Stimulated activated CD8-positive, alpha-beta memory T cell treated with anti-CD3 and anti-CD28 coated beads, Interleukin-7, amount 100 ng/mL, for 24 hours (primary cell): ENCODE results near the gene ACSL3.

ENCODE experiments used
- DNase-seq: peaks from one replicate; pipeline ENCODE4 v3.0.0-alpha.2; 2020; ENCODE audit warnings: low read depth

ACSL3 gene

GRCh38 chr2:222879604-222879933 is 18.7 kb downstream of the ACSL3 start:
- DNase-seq: no peak

DNA sequence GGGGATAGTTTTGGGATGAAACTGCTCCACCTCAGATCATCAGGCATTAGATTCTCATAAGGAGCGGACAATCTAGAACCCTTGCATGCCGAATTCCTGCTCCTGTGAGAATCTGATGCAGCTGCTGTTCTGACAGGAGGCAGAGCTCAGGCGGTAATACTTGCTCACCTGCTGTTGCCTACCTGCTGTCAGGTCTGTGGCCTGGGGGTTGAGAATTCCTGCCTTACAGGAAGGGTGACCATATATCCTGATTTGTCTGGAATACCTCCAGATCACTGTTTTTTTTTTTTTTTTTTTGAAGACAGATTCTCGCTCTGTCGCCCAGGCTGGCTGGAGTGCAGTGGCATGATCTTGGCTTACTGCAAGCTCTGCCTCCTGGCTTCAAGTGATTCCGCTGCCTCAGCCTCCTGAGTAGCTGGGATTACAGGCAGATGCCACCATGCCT is 21.7 kb downstream of the ACSL3 start:
- DNase-seq: no peak

- no peak for DNase-seq
Measured at GRCh38 chr2:222883420-222883819, 22.6 kb downstream of the ACSL3 start.

DNA sequence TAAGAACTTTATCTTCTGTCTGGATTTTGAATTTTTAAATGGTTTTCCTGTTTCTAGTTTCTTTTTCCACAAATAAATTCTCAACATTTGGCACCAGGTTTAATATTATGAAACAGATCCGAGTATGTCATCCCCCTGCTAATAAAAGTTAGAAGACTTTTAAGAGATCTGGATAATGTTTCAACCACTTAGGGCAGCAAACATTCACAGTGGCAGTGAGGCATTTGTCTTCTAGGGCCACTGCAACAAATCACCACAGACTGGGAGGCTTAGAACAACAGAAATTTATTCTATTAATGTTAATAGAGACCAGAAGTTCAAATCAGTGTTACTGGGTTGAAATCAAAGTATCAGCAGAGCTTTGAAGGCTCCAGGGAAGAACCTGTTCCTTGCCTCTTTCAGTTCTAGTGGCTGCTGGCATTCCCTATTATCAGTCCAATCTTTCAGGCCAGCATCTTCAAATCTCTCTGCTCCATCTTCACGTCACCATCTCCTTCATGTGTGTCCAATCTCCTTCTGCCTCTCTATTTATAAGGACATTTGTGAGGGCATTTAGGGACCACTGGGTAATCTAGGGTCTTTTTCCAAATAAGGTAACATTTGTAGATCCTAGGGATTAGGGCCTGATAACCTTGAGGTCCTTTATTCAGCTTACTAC is 23.4 kb downstream of the ACSL3 start:
- DNase-seq: no peak

- no peak for DNase-seq
Measured at GRCh38 chr2:222884805-222885424, 24.1 kb downstream of the ACSL3 start.

DNA sequence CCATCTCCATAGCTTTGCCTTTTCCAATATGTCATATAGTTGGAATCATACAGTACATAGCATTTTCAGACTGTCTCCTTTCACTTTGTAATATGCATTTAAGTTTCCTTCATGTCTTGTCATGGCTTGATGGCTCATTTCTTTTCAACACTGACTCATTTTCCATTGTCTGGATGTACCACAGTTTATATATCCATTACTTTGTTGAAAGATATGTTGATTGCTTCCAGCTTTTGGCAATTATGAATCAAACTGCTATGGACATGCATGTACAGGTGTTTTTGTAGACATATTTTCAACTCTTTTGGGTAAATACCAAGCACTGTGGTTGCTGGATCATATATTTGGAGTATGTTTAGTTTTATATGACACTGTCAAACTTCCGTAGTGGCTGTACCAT is 26.3 kb downstream of the ACSL3 start:
- no peak for DNase-seq

DNA sequence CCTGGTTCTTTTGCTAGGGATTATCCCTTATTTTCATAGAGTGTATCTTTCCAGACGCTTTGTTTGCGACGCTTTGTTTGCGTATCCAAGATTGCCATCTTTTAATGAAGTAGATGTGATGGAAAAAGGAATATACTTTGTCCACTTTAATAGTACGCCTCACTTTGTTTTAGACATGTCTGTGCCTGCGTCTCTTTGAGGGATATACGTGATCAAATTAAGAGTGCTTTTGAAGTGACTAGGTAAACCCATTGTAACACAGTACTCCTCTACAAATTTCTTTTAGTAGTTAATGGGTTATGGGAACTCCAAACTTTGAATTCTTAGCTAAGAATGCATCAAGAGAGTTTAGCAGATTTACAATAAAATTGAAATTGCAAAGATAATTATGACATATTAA is 27.9 kb downstream of the ACSL3 start:
- DNase-seq: no peak

DNA sequence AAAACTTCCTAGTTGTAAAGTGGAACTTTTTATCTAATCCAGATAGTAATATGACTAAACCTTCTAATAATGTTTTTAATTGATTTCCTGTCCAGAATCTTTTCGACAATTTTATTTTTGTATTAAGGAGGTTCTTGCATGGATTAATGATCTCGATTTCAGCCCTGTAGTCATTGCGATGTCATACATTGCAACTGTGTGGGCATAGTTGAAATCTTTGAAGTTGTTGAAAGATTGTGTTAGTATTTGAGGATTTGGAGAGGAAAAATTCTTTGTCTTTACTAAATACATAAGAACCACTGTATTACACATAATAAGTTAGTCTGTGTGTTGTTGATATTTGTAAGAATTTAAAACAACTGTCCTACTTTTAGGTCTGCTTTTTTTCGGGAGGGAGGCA is 31.1 kb downstream of the ACSL3 start:
- DNase-seq: no peak

DNA sequence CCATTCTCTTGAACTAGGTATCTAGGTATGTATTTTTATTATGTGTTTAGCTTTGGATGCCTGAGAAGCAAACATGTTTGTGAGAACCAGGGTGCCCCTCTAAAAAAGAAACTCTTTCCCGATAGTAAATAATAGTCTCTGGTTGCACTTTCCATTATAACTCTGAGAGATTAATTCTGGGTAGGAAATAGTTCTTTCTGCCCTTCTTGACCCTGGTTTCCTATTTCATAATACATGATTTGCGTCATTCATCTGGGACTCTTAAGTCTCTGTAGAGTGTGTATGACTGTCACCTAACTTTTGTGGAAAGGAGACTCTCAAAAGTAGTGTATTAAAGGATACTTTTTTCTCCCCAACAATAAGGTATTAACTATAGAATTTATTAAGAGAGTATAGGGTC is 31.5 kb downstream of the ACSL3 start:
- no peak for DNase-seq

DNA sequence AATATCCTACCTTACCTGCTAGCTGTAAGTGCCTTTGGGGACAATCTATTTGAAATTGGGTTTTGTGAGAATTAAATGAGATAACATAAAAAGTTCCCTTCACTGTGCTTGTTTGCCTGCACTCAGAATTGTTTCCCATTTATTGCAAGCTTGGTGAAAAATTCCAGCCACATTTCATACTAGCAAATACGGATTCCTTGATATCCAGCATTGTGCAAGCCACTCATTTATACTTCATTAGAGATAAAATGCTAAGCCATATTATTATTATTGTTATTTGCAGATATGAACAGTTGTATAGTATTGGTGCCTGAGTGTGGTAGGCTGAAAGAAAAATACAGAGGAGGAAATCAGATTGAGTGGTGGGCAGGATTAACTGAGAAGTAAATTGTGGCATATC is 31.9 kb downstream of the ACSL3 start:
- no peak for DNase-seq

DNA sequence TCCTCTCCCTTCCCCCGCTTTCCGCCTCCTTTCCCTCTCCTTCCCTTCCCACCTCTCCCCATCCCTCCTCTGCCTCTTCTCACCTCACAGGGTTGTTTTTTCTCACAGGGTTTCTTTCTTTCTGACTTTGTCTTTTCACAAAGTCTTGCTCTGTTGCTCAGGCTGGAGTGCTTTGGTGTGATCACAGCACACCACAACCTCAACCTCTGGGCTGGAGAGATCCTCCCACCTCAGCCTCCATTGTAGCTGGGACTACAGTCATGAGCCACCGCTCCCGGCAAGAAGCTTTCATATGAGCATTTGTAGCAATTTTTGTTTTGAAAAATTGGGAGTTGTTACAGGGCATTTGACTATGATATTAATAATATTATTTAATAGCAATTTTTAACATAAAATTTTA is 32.9 kb downstream of the ACSL3 start:
- DNase-seq: no peak

- no peak for DNase-seq
Measured at GRCh38 chr2:222895144-222895543, 34.3 kb downstream of the ACSL3 start.

DNA sequence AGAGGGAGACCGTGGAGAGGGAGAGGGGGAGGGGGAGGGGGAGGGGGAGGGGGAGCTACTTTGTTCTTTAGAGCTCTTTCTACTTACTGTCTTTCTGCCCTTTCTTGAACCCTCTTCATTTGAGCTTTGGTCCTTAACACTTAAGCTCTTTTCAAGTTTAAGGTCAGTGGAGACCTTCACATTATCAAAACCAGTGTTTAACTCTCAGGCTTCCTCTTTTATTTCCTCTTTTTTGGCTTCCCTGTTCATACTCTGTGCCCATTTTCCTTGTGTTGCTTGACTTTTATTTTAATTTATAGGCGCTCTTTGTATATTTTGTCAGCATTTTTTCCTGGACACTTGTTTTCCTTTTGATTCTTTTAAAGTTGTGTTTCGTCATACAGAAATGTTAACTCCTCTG is 37.1 kb downstream of the ACSL3 start:
- DNase-seq: no peak

DNA sequence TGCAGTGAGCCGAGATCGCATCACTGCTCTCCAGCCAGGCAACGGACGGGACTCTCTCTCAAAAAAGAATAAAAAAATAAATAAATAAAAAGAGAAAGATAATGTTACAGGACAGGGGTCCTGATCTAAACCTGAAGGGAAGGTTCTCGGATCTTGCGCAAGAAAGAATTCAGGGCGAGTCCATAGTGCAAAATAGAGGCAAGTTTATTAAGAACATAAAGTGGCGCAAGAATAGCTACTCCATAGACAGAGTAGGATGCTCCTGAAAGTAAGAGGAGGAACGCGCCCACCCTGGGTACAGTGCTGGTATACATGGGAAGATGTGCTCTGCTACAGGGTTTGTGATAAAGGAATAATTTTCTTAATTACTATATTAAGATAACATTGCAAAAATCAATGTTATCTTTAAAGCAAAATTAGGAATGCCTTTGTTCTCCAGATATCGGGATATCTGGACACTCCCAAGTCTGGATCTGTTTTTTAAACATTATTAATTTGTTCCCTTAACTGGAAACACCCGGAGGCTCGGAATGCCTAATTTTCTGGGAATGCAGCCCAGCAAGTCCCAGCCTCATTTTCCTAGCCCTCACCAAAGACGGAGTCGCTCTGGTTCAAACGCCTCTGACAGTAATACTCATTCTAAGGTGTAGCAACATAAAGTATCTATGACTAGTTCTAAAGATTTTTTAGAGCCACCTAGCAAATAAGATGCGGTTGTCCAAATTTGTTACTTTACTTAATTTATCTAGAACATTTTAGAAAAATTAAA is 38.8 kb downstream of the ACSL3 start:
- no peak for DNase-seq

DNA sequence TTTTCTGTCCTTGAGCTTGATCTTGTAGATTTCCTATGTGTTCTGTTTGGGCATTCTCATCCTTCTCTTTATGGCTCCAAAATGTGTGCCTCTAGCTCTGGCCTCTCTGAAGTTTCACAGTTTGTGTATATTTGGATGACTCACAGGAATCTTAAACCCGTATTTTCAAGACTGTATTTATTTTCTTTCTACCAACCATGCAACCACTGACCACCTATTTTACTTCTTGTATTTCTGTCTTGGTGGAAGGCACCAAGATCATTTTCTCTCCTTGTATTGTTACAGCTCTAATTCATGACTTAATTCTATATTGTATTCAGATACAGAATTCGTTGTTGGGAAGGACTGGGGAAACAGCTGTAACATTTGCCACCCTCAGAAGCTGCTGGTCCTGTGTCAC is 39.5 kb downstream of the ACSL3 start:
- DNase-seq: no peak

- DNase-seq: no peak
Measured at GRCh38 chr2:222902660-222903059, 41.8 kb downstream of the ACSL3 start.

GRCh38 chr2:222903234-222904220 is 42.7 kb downstream of the ACSL3 start:
- DNase-seq: no peak

DNA sequence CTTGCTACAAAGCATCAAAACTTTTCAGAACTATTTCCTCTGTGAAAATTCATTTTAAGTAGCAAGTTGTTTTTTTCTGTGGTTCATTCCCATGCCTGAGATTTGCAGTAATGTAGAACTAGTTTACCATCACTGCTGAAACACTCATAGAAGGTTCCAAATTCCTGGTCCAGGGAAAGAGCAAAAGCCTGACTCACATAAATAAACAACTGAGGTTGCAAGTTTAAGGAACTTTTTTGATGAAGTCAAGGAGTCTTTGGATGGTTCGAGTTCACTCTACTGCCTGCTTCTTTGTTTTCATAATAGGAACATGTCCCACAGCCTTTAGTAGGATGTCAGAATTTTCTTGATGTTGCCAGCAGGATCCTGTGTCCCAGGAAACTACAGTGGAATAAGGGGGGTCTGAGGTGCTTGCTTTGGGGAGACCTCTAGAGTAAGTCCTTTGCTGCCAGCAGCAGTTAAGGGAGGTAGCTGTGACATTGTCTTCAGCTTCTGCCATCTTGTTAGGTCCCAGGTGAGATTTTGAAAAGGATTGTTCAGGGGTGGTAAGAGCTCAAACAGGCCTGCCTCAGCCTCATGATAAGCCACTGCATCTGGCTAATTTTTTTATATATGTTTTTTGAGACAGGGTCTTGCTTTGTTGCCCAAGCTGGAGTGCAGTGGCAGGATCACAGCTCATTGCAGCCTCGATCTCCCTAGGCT is 43.9 kb downstream of the ACSL3 start:
- DNase-seq: no peak

DNA sequence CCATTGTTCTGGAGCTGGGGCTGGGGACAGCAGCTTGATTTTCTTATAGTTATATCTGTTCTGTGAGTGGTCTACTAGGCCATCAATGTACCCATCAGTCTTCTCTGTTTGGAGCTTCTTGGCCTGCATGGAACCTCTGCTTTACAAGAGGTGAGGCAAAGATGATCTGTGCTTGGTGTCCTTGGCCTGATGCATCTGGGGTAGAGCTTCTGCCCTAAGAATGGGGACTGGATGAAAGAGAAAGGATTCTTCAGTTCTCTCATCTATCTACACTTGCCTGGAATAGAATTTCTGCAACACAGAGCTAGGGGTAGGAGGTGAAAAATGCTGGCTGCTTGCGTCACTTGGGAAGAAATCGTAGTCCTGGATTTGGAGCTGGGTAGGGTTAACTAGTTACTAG is 46.2 kb downstream of the ACSL3 start:
- DNase-seq: no peak

- DNase-seq: no peak
Measured at GRCh38 chr2:222907790-222908441, 47.1 kb downstream of the ACSL3 start.

GRCh38 chr2:222909286-222909685 is 48.5 kb downstream of the ACSL3 start:
- DNase-seq: no peak
